GM21619 (cell line): ENCODE measurements around the gene PRUNE2.
"Not testable (repeated sequence)": the region's sequence is repeated elsewhere in the genome, so short reads cannot be mapped to it uniquely, and the experiment has no call there.

Source experiments
- ATAC-seq: cut with Tn5 transposase; IDR thresholded peaks from one replicate; pipeline ENCODE4 v1.9.1; 2021; ENCODE audit not compliant: unreplicated experiment

Gene PRUNE2

GRCh38 chr9:76873056-76873792 lies 32.7 kb downstream of the PRUNE2 start:
- no peak for ATAC-seq

- no peak for ATAC-seq
Measured at GRCh38 chr9:76868897-76869296, 37.0 kb downstream of the PRUNE2 start.

DNA sequence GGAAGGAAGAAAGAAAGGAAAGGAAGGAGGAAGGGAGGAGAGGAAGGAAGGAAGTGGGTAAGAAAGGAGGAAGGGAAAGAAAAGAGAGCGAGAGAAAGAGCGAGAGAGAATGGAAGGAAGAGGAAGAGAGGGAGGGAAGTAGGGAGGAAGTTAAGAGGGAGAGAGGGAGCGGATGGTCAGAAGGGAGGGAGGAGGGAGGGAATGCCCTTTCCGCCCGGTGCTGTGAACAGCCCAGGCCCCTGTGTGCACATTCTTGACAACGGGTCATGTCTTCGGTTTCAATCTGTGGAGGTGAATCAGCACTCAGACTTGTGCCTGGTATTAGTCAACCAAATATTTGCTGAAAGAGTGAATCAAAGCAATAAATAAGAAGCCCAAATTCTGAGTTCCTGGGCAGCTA lies 39.2 kb downstream of the PRUNE2 start:
- ATAC-seq, result no peak

- no peak for ATAC-seq
Measured at GRCh38 chr9:76863832-76864231, 42.1 kb downstream of the PRUNE2 start.

DNA sequence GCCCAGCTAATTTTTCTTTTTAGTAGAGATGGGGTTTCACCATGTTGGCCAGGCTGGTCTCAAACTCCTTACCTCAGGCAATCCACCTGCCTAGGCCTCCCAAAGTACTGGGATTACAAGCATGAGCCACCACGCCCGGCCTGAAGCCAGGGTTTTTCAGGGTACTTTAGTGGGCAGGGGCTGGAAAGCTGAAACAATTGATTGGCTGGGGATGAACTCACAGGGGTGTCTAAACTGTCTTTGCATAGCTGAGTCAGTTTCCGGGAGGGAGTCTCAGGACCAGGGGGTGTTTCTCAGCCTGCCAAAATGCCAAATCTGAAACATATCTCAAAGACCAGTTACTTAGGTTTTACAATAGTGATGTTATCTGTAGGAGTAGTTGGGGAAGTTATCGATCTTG lies 46.1 kb downstream of the PRUNE2 start:
- ATAC-seq, result no peak

DNA sequence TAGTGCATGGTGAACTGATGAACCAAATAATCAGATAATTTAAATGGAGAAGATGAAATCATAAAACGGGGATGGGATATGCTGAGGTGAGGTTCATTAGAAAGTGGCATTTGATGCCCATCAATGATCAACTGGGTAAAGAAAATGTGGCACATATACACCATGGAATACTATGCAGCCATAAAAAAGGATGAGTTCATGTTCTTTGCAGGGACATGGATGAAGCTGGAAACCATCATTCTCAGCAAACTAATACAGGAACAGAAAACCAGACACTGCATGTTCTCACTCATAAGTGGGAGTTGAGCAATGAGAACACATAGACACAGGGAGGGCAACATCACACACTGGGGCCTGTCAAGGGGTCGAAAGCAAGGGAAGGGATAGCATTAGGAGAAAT lies 47.7 kb downstream of the PRUNE2 start:
- not testable (repeated sequence) for ATAC-seq

DNA sequence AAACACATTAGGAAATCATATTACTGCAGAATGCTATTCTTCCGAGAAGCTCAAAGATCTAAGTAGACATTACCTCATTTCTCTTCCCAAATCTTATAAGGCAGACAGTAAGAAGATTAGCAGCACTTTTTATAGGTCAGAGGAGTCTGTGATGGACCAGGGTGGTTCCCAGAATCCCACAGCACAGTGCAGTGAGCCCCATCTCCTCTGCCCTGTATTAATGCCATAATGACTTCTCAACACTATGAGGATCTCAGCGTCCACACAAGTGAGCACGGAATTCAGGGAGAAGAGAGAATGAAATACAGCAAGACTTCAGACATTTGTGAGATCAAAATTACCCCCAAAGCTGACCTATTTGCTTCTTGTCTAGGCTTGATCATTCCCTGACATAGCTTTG lies 49.9 kb downstream of the PRUNE2 start:
- no peak for ATAC-seq

- no peak for ATAC-seq
Measured at GRCh38 chr9:76855015-76855414, 50.9 kb downstream of the PRUNE2 start.

- ATAC-seq, result no peak
Measured at GRCh38 chr9:76852026-76852425, 53.9 kb downstream of the PRUNE2 start.

GRCh38 chr9:76846297-76846696 lies 59.6 kb downstream of the PRUNE2 start:
- no peak for ATAC-seq

DNA sequence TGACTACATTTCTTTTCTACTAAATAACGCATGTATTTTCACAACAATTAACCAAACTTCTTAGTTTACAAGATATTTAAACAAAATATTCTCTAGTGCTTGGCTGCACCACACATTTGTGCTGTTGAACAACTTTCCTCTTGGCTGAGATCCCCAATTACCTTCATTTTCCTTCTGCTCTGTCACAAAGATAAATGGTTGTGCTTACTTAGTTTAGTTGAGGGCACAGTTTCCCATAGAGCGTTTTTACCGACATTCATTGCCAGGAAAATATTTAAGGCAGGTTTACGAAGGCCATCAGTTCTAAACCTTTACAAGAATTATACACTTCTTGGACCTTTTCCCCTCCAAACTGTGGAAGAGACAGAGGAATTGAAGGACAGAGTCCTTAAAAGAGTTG lies 60.7 kb downstream of the PRUNE2 start:
- no peak for ATAC-seq

GRCh38 chr9:76835571-76836283 lies 70.2 kb downstream of the PRUNE2 start:
- ATAC-seq, result no peak

GRCh38 chr9:76828447-76828846 lies 77.5 kb downstream of the PRUNE2 start:
- no peak for ATAC-seq

DNA sequence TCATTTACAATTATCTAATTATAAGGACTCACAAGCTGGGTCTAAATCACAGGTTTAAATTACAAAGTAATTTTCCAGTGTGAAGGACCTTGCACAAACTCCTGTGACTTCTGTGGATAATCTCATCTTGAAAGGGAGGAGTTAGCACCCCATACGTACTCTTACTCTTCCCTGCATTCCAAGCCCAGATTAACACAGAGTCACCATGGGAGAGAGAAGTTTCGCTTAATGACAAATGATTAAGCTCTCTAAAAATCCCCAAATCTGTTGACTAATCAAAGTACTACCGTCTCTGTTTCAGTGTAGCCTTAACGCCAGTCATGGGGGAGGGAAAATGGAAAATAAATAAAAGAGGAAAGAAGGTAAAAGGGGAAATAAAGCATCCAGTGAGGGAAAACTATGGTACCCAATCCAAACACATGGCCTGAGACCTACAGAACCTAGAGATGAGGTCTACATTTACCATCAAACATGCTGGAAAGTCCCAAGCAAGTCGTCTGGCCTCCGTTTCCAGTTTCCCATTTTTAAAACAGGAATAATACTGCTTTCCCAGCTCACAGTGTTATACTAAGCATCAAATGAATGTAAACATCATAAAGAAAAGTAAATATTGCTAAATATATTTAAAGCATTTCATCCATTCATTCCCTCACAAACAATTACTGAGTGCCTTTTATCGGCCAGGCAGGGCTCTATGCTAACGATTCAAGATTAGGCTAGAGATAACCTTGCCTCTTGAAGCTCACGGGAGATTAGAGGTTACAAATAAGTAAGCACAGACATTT lies 78.4 kb downstream of the PRUNE2 start:
- no peak for ATAC-seq

DNA sequence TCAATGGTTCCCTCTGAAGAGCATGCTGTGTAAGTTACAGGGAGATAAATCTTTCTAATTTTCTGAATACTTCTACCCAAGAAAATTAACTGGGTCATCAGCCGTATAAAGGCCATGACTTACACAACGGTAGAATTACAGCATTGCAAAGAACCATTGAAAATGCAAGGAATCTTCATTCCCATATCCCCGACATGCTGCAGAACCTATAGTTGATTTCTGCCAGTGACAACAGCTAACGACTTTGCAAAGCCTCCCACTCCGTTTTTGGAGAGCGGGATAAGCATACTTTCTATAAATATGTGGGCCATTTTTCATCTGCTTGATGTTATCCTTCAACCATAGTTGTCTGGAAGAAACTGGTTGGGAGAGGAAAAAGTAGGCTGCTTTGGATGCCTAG lies 85.5 kb downstream of the PRUNE2 start:
- no peak for ATAC-seq

DNA sequence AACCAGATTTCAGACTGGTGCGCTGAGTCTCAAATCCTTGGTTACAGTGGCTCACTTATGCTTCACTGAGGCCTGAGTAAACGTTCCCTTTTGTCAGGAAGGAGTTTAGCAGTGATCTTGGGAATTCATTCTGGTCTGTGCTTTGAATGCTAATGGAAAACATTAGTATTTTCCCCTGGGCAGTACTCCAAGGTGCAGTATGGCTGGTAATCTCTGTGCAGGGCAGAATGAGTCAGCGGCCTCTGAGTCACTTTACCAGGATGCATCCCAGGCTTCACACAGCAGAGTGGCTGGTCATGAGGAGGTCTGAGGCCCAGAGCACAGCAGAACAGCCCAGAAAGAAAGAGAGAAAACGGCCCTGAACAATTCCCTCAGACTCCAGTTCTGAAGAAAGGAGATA lies 87.6 kb downstream of the PRUNE2 start:
- ATAC-seq, result no peak

DNA sequence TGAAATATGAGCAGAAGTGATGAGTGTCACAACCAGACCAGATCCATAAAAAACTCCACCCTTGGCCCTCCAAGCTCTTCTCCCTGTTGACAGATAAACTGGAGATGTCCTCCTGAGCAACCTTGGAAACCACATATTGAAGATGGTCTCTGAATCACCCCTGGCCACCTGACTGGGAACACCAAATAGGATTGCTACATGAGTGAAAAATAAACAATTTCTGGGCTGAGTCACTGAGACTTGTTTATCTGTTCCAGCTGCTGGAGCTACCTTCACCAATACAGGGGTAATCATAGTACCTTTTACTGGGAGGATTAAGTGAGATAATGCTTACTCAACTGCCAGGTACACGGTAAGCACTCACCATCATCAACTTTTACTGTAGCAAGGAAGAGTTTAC lies 88.4 kb downstream of the PRUNE2 start:
- no peak for ATAC-seq

DNA sequence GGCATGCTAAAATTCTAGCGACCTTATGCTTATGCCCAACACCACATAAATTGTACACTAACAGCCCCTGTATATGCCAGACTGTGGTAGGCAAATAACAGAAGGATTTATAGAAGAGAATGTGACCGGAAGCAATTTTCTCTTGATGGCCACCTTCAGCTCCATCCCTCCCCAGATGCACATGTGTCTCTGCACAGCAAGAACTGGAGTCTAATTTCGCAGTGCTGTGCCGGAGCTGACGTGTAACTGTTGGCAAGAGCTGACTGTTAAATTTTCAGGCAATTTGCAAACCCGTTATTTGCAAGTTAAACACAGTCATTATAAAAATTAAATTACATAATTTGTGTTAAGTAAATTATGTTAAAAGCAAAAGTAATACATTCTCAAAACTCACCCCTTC lies 93.3 kb downstream of the PRUNE2 start:
- no peak for ATAC-seq

DNA sequence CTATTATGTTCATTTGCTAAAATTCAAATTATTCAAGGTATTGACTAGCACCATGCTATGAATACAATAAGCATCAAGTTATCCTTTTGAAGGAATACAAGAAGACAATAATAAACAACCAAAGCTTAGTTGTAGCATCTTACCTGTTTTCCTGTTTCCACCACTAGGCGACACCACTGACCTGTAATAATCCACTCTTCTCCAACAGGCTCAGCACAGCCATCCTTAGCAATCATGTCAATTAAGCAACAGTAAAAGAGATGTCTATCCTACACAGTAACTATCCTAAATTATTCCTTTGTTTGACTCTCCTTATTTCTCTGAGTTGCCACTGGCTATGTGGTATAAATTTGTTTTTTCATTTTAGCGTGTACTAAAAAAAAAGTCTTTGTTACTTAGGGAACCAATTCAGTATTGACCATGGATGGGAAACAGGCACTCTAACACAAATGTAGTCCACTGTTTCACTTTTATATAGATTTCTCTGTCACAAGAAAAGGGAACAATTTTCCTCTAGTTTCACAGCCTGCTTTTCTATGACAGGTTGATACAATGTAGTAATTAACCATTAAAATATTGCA lies 95.4 kb downstream of the PRUNE2 start:
- peak; percentile 70 for ATAC-seq

DNA sequence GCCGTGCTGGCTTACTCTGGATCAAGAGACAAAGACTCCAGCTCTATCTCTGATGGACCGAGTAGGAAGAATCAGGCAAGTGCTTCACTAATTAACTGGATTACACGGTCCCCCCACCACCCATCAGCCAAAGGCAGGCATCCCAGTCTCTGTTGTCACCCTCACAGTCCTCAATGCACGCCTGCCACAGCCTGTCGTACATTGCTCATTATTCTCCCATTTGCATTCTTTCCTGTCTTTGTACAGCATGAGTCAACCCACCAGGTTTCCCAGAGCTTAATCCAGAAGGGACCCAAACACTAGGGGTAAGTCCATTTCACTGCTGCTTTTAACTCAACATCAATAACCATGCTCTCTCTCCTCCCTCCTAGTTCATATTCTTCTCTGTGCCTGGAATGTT lies 97.3 kb downstream of the PRUNE2 start:
- no peak for ATAC-seq

- no peak for ATAC-seq
Measured at GRCh38 chr9:76803762-76804161, 102.2 kb downstream of the PRUNE2 start.

DNA sequence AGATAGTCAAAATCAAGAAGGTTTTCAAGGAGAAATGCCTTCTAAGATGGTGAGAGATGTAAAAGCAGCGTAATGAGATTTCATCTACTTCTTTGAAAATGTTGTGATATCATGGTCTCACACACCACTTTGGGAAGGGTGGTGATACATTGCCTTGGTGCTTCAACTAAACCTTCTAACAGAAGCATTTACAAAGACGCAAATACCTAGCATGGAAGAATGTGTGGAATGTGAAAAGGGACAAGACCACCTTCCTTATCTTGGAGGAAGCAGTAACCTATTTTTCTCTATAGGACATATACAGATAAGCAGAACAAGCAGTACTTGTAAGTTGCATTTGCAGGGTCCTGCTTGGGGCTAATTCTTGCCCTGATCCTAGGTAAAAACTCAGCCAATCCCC lies 102.8 kb downstream of the PRUNE2 start:
- no peak for ATAC-seq
